Neural cell (in vitro differentiated cells): ENCODE results near the gene PHKA2. TPM values are rescaled to one million over a fixed set of nuclear protein-coding genes. Genes with fewer than 3 reads are reported as not detected.

ENCODE experiments used
- H2AFZ ChIP-seq: fragments of 200-600, 300-800 bp; sonication (generic), shearing (Covaris generic); 2 replicates; pipeline ENCODE4 v1.6.0; 2014; ENCODE audit warnings: low read depth, mild to moderate bottlenecking, antibody characterized with exemption, low read length, moderate library complexity
- H3F3A ChIP-seq: fragments of 200-600 bp; shearing (Covaris generic); 2 replicates; pipeline ENCODE4 v1.6.1; 2016; ENCODE audit warnings: mild to moderate bottlenecking, moderate library complexity, mixed read lengths, antibody characterized with exemption, low read length; ENCODE audit not compliant: insufficient read depth, poor library complexity, severe bottlenecking
- H3K27ac ChIP-seq: fragments of 200-600, 300-800 bp; sonication (generic), shearing (Covaris generic); 2 replicates; pipeline ENCODE4 v1.5.1; 2014; ENCODE audit warnings: mild to moderate bottlenecking, low read length, moderate library complexity
- H3K27me3 ChIP-seq: fragments of 300-800, 200-600 bp; sonication (generic), shearing (Covaris generic); 2 replicates; pipeline ENCODE4 v1.6.0; 2014; ENCODE audit warnings: mild to moderate bottlenecking, low read depth, low read length, moderate library complexity; ENCODE audit not compliant: insufficient read depth
- H3K36me3 ChIP-seq: fragments of 300-800, 200-600 bp; sonication (generic), shearing (Covaris generic); 2 replicates; pipeline ENCODE4 v1.5.1; 2014; ENCODE audit warnings: mild to moderate bottlenecking, antibody characterized with exemption, low read length, moderate library complexity; ENCODE audit not compliant: insufficient read depth
- H3K4me2 ChIP-seq: fragments of 300-800, 200-600 bp; sonication (generic), shearing (Covaris generic); 2 replicates; pipeline ENCODE4 v1.6.0; 2014; ENCODE audit warnings: mild to moderate bottlenecking, low read length
- H3K4me3 ChIP-seq: fragments of 300-800, 200-600 bp; sonication (generic), shearing (Covaris generic); 2 replicates; pipeline ENCODE4 v1.5.1; 2014; ENCODE audit warnings: mild to moderate bottlenecking, low read length, moderate library complexity
- H3K79me2 ChIP-seq: fragments of 200-600 bp; shearing (Covaris generic); replicated peaks from 2 replicates; pipeline ENCODE4 v1.6.0; 2014; ENCODE audit warnings: mild to moderate bottlenecking, low read length, moderate library complexity; ENCODE audit not compliant: insufficient read depth
- H3K9ac ChIP-seq: fragments of 300-800, 200-600 bp; sonication (generic), shearing (Covaris generic); 2 replicates; pipeline ENCODE4 v1.6.1; 2016; ENCODE audit warnings: mild to moderate bottlenecking, low read length, mixed read lengths
- H3K9me2 ChIP-seq: fragments of 200-600 bp; shearing (Covaris generic); 2 replicates; pipeline ENCODE4 v1.6.1; 2016; ENCODE audit warnings: mild to moderate bottlenecking, low read length, mixed read lengths; ENCODE audit not compliant: insufficient read depth
- H3K9me3 ChIP-seq: fragments of 200-600, 300-800 bp; sonication (generic), shearing (Covaris generic); 2 replicates; pipeline ENCODE4 v1.6.1; 2016; ENCODE audit warnings: mild to moderate bottlenecking, mixed run types, low read length, moderate library complexity, mixed read lengths
- H4K20me1 ChIP-seq: fragments of 200-600 bp; shearing (Covaris generic); 2 replicates; pipeline ENCODE4 v1.6.1; 2016; ENCODE audit warnings: mild to moderate bottlenecking, mixed run types; ENCODE audit not compliant: insufficient read depth
- EP300 ChIP-seq: fragments of 450-650 bp; conservative IDR thresholded peaks from 2 replicates; pipeline ENCODE4 v1.6.1; 2014; ENCODE audit warnings: antibody characterized with exemption, mild to moderate bottlenecking, moderate library complexity; ENCODE audit not compliant: poor library complexity, severe bottlenecking
- EZH2 ChIP-seq: fragments of 200-600, 300-800 bp; shearing (Covaris generic), sonication (generic); IDR thresholded peaks from 2 replicates; pipeline ENCODE4 v1.6.1; 2014; ENCODE audit warnings: antibody characterized with exemption, low read length, borderline replicate concordance, mild to moderate bottlenecking; ENCODE audit not compliant: insufficient read depth, poor library complexity, severe bottlenecking
- MXI1 ChIP-seq: fragments of 450-650 bp; conservative IDR thresholded peaks from 2 replicates; pipeline ENCODE4 v1.6.1; 2014; ENCODE audit warnings: antibody characterized with exemption, mild to moderate bottlenecking; ENCODE audit not compliant: poor library complexity, severe bottlenecking
- POLR2AphosphoS5 ChIP-seq: IDR thresholded peaks from 2 replicates; pipeline ENCODE4 v1.6.1; 2012
- RAD21 ChIP-seq: fragments of 450-650 bp; conservative IDR thresholded peaks from 2 replicates; pipeline ENCODE4 v1.6.1; 2014; ENCODE audit warnings: antibody characterized with exemption, mild to moderate bottlenecking, moderate library complexity
- SMC3 ChIP-seq: fragments of 450-650 bp; conservative IDR thresholded peaks from 2 replicates; pipeline ENCODE4 v1.6.1; 2014; ENCODE audit warnings: antibody characterized with exemption, mild to moderate bottlenecking, moderate library complexity; ENCODE audit not compliant: poor library complexity
- TAF1 ChIP-seq: IDR thresholded peaks from 2 replicates; pipeline ENCODE4 v1.6.1; 2012; ENCODE audit warnings: low read depth
- polyA plus RNA-seq: library from polyadenylated mRNA; depleted of rRNA; stranded (reverse); fragments of >200 nt; gene quantifications from 2 replicates; pipeline ENCODE4 v1.2.3, GENCODE V29; 2014
- TF ChIP-seq, protein P1 (sequence below): IDR thresholded peaks from 2 replicates; pipeline ENCODE4 v1.6.1; 2012; ENCODE audit warnings: borderline replicate concordance
- TF ChIP-seq, protein P2 (sequence below): fragments of 450-650 bp; IDR thresholded peaks from 2 replicates; pipeline ENCODE4 v1.5.1; 2014; ENCODE audit warnings: antibody characterized with exemption, mild to moderate bottlenecking, moderate library complexity; ENCODE audit not compliant: poor library complexity, severe bottlenecking

The PHKA2 gene
- polyA plus RNA-seq, 1 donor from 2014 or later: 9.6 TPM

DNA sequence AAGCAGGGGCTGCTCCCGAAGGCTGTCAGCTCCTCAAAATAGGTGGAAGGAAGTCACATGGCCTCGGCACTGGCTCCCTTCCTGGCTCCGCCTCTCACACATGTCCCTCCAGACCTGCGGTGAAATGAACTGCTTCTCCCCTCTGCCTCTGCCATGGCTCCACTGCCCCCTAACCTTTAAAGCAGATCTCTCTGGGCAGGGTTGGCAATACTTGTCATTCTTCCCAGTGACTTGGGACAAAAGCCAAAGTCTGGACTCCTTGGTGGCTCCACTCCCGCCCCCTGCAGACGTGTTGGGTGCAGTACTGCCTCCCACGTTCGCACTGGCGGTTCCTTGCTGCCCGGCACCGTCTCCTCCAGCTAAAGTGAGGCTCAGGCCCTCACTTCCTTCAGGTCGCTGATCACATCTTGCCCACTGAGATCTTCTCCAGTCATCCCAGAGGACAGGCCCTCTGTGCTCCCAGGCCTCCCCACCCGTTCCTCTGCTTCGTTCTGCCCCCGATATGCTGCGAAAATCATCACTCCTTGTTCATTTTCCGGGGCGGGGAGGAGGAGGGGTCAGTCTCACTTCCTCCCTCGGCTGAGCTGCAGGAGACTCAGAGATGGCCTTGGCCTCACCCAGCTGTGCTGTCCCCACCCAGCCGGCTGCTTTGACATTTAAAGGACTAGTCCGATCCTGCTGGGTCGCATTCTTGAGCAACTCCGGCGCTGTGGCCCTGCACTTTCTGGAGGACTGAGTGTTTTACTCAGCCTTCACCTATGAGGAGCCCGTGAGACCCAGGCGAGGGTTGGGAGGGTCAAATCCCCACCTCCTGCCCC, 97.4 kb downstream of the PHKA2 start:
- no peaks in the 10 kb centered on the region for H3K79me2 ChIP-seq
- no peak overlapping the region for H3K27ac ChIP-seq
- H3K9ac ChIP-seq: no peak overlapping the region
- no peaks in the 10 kb centered on the region for H3K9me3 ChIP-seq
- no peak overlapping the region for H2AFZ ChIP-seq
- H3K36me3 ChIP-seq: no peaks in the 10 kb centered on the region
- TF ChIP-seq POLR2AphosphoS5 (no peak), EP300 (no peak), MXI1 (no peak), EZH2 (no peak), TAF1 (no peak), SMC3 (no peak), RAD21 (no peak)
- TF ChIP-seq, protein P1, sequence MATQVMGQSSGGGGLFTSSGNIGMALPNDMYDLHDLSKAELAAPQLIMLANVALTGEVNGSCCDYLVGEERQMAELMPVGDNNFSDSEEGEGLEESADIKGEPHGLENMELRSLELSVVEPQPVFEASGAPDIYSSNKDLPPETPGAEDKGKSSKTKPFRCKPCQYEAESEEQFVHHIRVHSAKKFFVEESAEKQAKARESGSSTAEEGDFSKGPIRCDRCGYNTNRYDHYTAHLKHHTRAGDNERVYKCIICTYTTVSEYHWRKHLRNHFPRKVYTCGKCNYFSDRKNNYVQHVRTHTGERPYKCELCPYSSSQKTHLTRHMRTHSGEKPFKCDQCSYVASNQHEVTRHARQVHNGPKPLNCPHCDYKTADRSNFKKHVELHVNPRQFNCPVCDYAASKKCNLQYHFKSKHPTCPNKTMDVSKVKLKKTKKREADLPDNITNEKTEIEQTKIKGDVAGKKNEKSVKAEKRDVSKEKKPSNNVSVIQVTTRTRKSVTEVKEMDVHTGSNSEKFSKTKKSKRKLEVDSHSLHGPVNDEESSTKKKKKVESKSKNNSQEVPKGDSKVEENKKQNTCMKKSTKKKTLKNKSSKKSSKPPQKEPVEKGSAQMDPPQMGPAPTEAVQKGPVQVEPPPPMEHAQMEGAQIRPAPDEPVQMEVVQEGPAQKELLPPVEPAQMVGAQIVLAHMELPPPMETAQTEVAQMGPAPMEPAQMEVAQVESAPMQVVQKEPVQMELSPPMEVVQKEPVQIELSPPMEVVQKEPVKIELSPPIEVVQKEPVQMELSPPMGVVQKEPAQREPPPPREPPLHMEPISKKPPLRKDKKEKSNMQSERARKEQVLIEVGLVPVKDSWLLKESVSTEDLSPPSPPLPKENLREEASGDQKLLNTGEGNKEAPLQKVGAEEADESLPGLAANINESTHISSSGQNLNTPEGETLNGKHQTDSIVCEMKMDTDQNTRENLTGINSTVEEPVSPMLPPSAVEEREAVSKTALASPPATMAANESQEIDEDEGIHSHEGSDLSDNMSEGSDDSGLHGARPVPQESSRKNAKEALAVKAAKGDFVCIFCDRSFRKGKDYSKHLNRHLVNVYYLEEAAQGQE: no peak
- TF ChIP-seq, protein P2, sequence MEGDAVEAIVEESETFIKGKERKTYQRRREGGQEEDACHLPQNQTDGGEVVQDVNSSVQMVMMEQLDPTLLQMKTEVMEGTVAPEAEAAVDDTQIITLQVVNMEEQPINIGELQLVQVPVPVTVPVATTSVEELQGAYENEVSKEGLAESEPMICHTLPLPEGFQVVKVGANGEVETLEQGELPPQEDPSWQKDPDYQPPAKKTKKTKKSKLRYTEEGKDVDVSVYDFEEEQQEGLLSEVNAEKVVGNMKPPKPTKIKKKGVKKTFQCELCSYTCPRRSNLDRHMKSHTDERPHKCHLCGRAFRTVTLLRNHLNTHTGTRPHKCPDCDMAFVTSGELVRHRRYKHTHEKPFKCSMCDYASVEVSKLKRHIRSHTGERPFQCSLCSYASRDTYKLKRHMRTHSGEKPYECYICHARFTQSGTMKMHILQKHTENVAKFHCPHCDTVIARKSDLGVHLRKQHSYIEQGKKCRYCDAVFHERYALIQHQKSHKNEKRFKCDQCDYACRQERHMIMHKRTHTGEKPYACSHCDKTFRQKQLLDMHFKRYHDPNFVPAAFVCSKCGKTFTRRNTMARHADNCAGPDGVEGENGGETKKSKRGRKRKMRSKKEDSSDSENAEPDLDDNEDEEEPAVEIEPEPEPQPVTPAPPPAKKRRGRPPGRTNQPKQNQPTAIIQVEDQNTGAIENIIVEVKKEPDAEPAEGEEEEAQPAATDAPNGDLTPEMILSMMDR: no peak
- no peaks in the 10 kb centered on the region for H4K20me1 ChIP-seq
- H3K27me3 ChIP-seq: no peaks in the 10 kb centered on the region
- H3K4me2 ChIP-seq: no peak overlapping the region
- no peaks in the 10 kb centered on the region for H3F3A ChIP-seq
- no peak overlapping the region for H3K4me3 ChIP-seq
- no peaks in the 10 kb centered on the region for H3K9me2 ChIP-seq

- no peaks in the 10 kb centered on the region for H3K79me2 ChIP-seq
- H3K9ac ChIP-seq: no peak overlapping the region
- H3F3A ChIP-seq: no peaks in the 10 kb centered on the region
- no peaks in the 10 kb centered on the region for H3K9me2 ChIP-seq
- H3K27me3 ChIP-seq: no peaks in the 10 kb centered on the region
- TF ChIP-seq, protein P1: no peak
- TF ChIP-seq POLR2AphosphoS5 (no peak), EZH2 (no peak), EP300 (no peak), RAD21 (no peak), TAF1 (no peak), SMC3 (no peak)
- TF ChIP-seq, protein P2: no peak
- no peaks in the 10 kb centered on the region for H3K9me3 ChIP-seq
- H4K20me1 ChIP-seq: no peaks in the 10 kb centered on the region
- no peak overlapping the region for H2AFZ ChIP-seq
- H3K4me2 ChIP-seq: no peak overlapping the region
- no peak overlapping the region for H3K4me3 ChIP-seq
- H3K36me3 ChIP-seq: no peaks in the 10 kb centered on the region
- H3K27ac ChIP-seq: no peak overlapping the region
Measured at GRCh38 chrX:18886005-18886343, 97.9 kb downstream of the PHKA2 start.
